Lower leg skin (tissue), 3 donors: ENCODE measurements around the gene GALNT2.

Source experiments
- POLR2A ChIP-seq, 2 donors: fragments of 450-650 bp; IDR thresholded peaks; one replicate each; pipeline ENCODE4 v1.6.1; 2016 to 2017; ENCODE audit warnings: antibody characterized with exemption in 2 of 2, mild to moderate bottlenecking in 1 of 2, moderate library complexity in 1 of 2
- TF ChIP-seq, protein P1 (sequence below), 3 donors: fragments of 450-650 bp; IDR thresholded peaks; one replicate each; pipeline ENCODE4 v1.5.1; 2016; ENCODE audit warnings: antibody characterized with exemption in 3 of 3, mild to moderate bottlenecking in 3 of 3, moderate library complexity in 2 of 3

DNA sequence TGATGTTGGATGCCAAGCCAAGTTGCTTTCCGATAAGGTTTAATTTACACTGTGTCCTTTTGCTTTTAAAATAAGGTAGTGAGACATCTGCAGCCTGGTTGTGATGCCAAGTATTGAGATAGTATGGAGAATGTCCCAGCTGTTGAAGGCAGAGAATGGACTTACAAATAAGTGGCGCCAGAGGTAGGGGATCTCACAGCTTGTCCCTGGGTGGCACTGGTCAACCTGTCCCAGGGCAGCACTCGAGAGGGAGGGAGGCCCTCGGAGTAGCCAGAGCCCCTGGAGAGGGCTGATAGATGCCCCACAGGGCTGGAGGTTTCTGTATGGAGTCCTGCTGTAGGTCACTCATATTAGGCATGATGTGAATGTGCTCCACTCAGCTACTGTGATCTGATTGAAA is 98.5 kb downstream of the GALNT2 start:
- TF ChIP-seq, protein P1, sequence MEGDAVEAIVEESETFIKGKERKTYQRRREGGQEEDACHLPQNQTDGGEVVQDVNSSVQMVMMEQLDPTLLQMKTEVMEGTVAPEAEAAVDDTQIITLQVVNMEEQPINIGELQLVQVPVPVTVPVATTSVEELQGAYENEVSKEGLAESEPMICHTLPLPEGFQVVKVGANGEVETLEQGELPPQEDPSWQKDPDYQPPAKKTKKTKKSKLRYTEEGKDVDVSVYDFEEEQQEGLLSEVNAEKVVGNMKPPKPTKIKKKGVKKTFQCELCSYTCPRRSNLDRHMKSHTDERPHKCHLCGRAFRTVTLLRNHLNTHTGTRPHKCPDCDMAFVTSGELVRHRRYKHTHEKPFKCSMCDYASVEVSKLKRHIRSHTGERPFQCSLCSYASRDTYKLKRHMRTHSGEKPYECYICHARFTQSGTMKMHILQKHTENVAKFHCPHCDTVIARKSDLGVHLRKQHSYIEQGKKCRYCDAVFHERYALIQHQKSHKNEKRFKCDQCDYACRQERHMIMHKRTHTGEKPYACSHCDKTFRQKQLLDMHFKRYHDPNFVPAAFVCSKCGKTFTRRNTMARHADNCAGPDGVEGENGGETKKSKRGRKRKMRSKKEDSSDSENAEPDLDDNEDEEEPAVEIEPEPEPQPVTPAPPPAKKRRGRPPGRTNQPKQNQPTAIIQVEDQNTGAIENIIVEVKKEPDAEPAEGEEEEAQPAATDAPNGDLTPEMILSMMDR (IDR thresholded peaks at IDR 0.05) = no peak
- no peak for TF ChIP-seq POLR2A (IDR thresholded peaks at IDR 0.05)
